Measurements from ENCODE around the gene NUTF2.
A peak's percentile ranks its signal among the peaks of the same experiment; 100 is the strongest.
"Not testable (repeated sequence)": the region's sequence is repeated elsewhere in the genome, so short reads cannot be mapped to it uniquely, and the experiment has no call there.

The NUTF2 gene

GRCh38 chr16:67901734-67902133 is 55.0 kb downstream of the NUTF2 start:
- Mint-ChIP-seq H3K4me1 (ENCODE audit: low read depth) (peaks cover 5% of the 10 kb centered on the region), H3K4me3 (no peak overlapping the region), H3K36me3 (ENCODE audit: low read depth) (peaks cover 7% of the 10 kb centered on the region), H3K27me3 (ENCODE audit: low read depth) (no peaks in the 10 kb centered on the region), H3K27ac (no peak overlapping the region), H3K9me3 (no peaks in the 10 kb centered on the region)

GRCh38 chr16:67902831-67903230 is 56.1 kb downstream of the NUTF2 start:
- Mint-ChIP-seq H3K4me3 (no peak overlapping the region), H3K36me3 (ENCODE audit: low read depth) (peaks cover 6% of the 10 kb centered on the region), H3K27ac (no peak overlapping the region), H3K4me1 (ENCODE audit: low read depth) (peaks cover 3% of the 10 kb centered on the region), H3K27me3 (ENCODE audit: low read depth) (no peaks in the 10 kb centered on the region), H3K9me3 (no peaks in the 10 kb centered on the region)

DNA sequence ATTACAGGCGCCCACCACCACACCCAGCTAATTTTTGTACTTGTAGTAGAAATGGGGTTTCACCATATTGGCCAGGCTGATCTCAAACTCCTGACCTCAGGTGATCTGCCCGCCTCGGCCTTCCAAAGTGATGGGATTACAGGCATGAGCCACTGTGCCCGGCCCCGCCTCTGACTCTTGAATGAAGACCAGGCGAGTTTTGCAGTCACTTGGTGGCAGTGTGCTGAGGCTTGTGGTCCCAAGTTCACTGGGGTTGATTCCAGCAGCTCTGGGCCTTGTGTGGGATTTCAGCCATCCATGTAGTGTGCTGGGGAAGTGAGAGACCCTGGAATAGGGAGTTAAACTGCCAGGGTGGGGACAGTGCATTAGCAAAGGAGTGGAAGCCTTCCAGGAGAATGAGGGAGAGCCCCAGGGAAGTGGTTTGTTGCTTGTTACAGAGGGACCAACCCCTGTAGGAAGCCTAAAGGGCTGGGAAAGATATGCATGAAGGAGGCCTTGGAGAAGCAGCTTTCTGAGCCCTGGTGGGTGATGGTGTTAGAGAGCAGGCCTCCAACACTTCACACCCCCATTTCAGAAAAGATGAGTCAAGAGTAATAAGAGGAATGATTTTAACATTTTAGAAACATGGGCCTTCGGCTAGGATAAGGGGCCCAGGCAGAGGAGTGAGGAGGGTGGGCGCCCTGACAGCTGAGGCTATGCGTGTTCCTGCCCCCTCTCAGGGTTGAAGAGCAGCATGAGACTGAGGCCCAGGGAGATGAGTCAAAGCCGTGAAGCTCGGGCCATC is 60.9 kb downstream of the NUTF2 start:
- Mint-ChIP-seq H3K36me3 (ENCODE audit: low read depth) (peaks cover 17% of the 10 kb centered on the region), H3K4me1 (ENCODE audit: low read depth) (peaks cover 15% of the 10 kb centered on the region), H3K4me3 (no peak overlapping the region), H3K9me3 (no peaks in the 10 kb centered on the region), H3K27ac (peak overlapping the region; percentile 0), H3K27me3 (ENCODE audit: low read depth) (no peaks in the 10 kb centered on the region)

- Mint-ChIP-seq H3K4me3 (no peak overlapping the region), H3K36me3 (ENCODE audit: low read depth) (peaks cover 14% of the 10 kb centered on the region), H3K27ac (peak overlapping the region; percentile 75), H3K4me1 (ENCODE audit: low read depth) (peaks cover 15% of the 10 kb centered on the region), H3K9me3 (no peaks in the 10 kb centered on the region), H3K27me3 (ENCODE audit: low read depth) (no peaks in the 10 kb centered on the region)
These were observed 62.5 kb downstream of the NUTF2 start for GRCh38 chr16:67909056-67909742.

GRCh38 chr16:67910158-67910557 is 63.4 kb downstream of the NUTF2 start:
- H3K4me3 Mint-ChIP-seq: peak overlapping the region; percentile 7
- peaks cover 16% of the 10 kb centered on the region for H3K36me3 Mint-ChIP-seq (ENCODE audit: low read depth)
- H3K4me1 Mint-ChIP-seq (ENCODE audit: low read depth): peaks cover 17% of the 10 kb centered on the region
- no peaks in the 10 kb centered on the region for H3K27me3 Mint-ChIP-seq (ENCODE audit: low read depth)
- H3K27ac Mint-ChIP-seq: peak overlapping the region; percentile 63
- no peaks in the 10 kb centered on the region for H3K9me3 Mint-ChIP-seq

DNA sequence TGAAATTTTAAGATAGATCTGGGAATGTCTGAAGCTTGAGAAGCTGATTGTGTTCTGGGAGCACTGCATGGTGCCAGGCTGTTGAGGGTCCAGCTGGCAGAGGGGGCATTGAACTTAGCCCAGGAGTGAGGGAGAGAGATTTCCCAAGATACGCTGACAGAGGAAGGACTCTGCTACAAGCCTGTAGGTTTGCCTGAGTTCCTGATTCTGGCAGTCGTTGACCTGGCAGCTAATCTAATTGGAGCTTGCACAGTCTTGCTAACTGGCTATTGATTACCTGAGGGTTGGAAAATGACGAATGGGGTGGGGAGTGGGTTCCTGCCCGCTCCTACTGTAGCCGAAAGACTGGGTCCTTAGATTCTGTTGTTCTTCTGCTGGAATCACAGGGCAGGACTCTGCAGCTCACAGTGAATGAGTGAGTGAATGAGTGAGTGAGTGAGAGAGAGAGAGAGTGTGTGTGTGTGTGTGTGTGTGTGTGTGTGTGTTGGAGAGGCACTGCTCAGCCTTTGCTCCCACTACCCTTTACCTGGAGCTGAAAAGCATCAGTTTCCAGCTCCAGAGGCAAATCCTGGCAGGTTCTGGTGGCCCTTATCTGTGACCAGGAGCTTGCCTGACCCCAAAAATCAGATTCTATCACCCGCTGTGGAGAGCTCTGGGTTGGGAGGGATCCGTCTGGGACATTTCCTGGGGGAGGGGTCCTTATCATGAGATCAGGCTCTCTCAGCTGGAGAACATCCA is 68.2 kb downstream of the NUTF2 start:
- no peak overlapping the region for H3K27ac Mint-ChIP-seq
- no peaks in the 10 kb centered on the region for H3K9me3 Mint-ChIP-seq
- no peaks in the 10 kb centered on the region for H3K27me3 Mint-ChIP-seq (ENCODE audit: low read depth)
- peaks cover 11% of the 10 kb centered on the region for H3K36me3 Mint-ChIP-seq (ENCODE audit: low read depth)
- H3K4me3 Mint-ChIP-seq: no peak overlapping the region
- peaks cover 31% of the 10 kb centered on the region for H3K4me1 Mint-ChIP-seq (ENCODE audit: low read depth)

GRCh38 chr16:67915496-67915769 is 68.7 kb downstream of the NUTF2 start:
- H3K27ac Mint-ChIP-seq; H3K4me3 Mint-ChIP-seq; H3K9me3 Mint-ChIP-seq; H3K36me3 Mint-ChIP-seq (ENCODE audit: low read depth); H3K27me3 Mint-ChIP-seq (ENCODE audit: low read depth): not testable (repeated sequence)
- H3K4me1 Mint-ChIP-seq (ENCODE audit: low read depth): peaks cover 27% of the 10 kb centered on the region

- Mint-ChIP-seq H3K4me3 (no peak overlapping the region), H3K27ac (peak overlapping the region; percentile 16), H3K27me3 (ENCODE audit: low read depth) (no peaks in the 10 kb centered on the region), H3K9me3 (no peaks in the 10 kb centered on the region), H3K4me1 (ENCODE audit: low read depth) (peaks cover 21% of the 10 kb centered on the region), H3K36me3 (ENCODE audit: low read depth) (peaks cover 7% of the 10 kb centered on the region)
These were observed 69.3 kb downstream of the NUTF2 start for GRCh38 chr16:67915831-67916723.

DNA sequence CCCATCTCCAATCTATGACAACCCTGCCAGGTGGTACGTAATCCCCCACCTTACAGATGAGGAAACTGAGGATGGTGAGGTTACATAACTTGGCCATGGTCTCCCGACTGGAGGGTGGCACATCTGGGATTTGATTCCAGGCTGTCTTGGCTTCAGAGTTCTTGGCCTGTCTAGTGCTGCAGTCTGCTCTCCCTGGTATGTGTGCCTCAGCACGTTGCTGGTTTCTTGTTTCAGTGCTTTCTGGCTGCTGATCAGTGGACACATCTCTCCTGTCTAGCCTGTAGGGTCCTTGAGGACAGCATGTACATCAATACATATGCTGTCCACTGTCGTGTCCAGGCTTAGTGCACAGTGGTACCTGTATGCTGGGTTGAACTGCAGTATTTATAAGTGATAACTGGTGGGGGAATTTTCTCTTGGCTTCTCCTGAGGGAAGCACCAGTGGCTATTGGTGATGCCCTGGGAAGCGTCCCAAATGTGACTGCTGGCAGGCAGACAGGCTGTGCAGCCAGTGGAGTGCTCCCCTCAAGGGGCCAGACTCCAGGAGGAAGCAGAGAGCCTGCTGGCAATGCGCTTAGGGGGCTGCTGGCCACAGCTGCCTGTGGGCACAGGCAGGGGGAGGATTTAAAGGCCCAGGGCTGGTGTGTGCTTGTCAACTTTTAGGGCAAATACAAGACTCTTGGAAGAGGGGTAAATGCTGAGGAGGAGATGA is 70.6 kb downstream of the NUTF2 start:
- no peak overlapping the region for H3K4me3 Mint-ChIP-seq
- peaks cover 27% of the 10 kb centered on the region for H3K4me1 Mint-ChIP-seq (ENCODE audit: low read depth)
- H3K27ac Mint-ChIP-seq: peak overlapping the region; percentile 68
- H3K36me3 Mint-ChIP-seq (ENCODE audit: low read depth): peaks cover 5% of the 10 kb centered on the region
- H3K27me3 Mint-ChIP-seq (ENCODE audit: low read depth): no peaks in the 10 kb centered on the region
- no peaks in the 10 kb centered on the region for H3K9me3 Mint-ChIP-seq

DNA sequence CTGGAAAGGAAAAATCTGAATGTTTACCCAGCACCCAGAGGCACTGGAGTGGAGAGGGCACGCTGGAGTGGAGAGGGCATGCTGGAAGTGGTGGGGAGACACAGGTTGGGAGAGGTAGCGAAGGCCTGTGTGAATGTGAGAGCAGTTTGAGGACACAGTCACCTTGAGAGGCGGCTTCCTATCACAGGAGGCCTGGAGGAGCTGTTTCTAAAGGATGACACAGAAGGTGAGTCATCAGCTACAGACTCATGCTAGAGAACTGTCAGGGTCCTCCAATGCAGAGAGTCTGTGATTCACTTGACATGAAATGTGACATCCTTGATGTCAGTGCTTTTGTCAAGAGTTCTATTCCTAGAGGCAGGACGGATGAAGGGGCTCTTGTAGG is 71.1 kb downstream of the NUTF2 start:
- Mint-ChIP-seq H3K36me3 (ENCODE audit: low read depth) (peaks cover 5% of the 10 kb centered on the region), H3K4me1 (ENCODE audit: low read depth) (peaks cover 28% of the 10 kb centered on the region), H3K9me3 (no peaks in the 10 kb centered on the region), H3K4me3 (no peak overlapping the region), H3K27me3 (ENCODE audit: low read depth) (no peaks in the 10 kb centered on the region), H3K27ac (peak overlapping the region; percentile 68)

DNA sequence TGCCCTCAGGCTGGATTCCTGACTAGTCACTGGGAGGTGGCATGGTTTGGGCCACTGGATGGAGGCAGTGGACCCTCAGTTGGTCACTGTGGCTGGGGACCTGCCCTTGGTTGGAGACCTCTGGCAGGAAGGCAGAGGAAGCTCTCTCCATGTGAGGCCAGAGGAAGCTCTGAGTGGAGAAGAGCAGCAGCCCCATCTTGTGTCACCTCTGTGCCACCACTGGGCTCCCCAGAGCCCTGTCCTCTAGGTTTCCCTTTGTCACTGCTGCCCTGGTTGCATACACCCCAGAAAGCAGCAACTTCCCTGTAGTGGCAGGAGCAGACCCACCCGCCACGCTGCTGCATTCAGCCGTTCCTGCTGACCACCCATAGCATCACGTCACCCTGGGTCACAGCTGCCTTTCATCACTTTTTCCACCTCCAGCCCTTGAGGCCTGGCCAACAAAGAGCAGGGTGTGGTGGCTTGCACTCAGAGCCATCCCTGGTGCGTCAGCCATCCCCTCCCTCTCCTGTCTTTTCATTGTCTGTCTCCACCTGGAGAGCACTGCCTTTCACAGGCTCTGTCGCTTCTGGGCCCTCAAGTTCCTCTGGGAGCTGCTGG is 73.0 kb downstream of the NUTF2 start:
- Mint-ChIP-seq H3K36me3 (ENCODE audit: low read depth) (peaks cover 2% of the 10 kb centered on the region), H3K27ac (no peak overlapping the region), H3K4me1 (ENCODE audit: low read depth) (peaks cover 28% of the 10 kb centered on the region), H3K27me3 (ENCODE audit: low read depth) (no peaks in the 10 kb centered on the region), H3K9me3 (no peaks in the 10 kb centered on the region), H3K4me3 (no peak overlapping the region)

Data from T-helper 1 cell treated with Interleukin-12 subunit alpha and Interleukin-12 subunit beta and Interleukin-4 antibody, amounts not matched to agents 30 μg/mL and 1 μg/mL, for 36 hours (primary cell).